ENCODE data around the gene FANCI.

- TF ChIP-seq ATF2 (tag by site-specific recombination; IDR thresholded peaks at IDR 0.05; ENCODE audit: low read depth) (no peak), ZNF629 (tag by site-specific recombination; IDR thresholded peaks at IDR 0.05) (no peak), ZNF302 (tag by site-specific recombination; IDR thresholded peaks at IDR 0.05; ENCODE audit: low read depth) (no peak), ZFP41 (tag by site-specific recombination; IDR thresholded peaks at IDR 0.05; ENCODE audit: borderline replicate concordance) (no peak), ZBTB49 (tag by site-specific recombination; IDR thresholded peaks at IDR 0.05; ENCODE audit: low read depth) (no peak), ZNF350 (tag by site-specific recombination; IDR thresholded peaks at IDR 0.05) (no peak), YY1 (tag by site-specific recombination; IDR thresholded peaks at IDR 0.05) (no peak), ZNF391 (tag by site-specific recombination; IDR thresholded peaks at IDR 0.05; ENCODE audit: borderline replicate concordance, low read depth) (no peak), ZNF138 (tag by site-specific recombination; IDR thresholded peaks at IDR 0.05; ENCODE audit: borderline replicate concordance) (no peak), ZBTB17 (tag by site-specific recombination; IDR thresholded peaks at IDR 0.05) (no peak), ZNF561 (tag by site-specific recombination; IDR thresholded peaks at IDR 0.05; ENCODE audit: borderline replicate concordance) (no peak)
- TF ChIP-seq, protein P1, sequence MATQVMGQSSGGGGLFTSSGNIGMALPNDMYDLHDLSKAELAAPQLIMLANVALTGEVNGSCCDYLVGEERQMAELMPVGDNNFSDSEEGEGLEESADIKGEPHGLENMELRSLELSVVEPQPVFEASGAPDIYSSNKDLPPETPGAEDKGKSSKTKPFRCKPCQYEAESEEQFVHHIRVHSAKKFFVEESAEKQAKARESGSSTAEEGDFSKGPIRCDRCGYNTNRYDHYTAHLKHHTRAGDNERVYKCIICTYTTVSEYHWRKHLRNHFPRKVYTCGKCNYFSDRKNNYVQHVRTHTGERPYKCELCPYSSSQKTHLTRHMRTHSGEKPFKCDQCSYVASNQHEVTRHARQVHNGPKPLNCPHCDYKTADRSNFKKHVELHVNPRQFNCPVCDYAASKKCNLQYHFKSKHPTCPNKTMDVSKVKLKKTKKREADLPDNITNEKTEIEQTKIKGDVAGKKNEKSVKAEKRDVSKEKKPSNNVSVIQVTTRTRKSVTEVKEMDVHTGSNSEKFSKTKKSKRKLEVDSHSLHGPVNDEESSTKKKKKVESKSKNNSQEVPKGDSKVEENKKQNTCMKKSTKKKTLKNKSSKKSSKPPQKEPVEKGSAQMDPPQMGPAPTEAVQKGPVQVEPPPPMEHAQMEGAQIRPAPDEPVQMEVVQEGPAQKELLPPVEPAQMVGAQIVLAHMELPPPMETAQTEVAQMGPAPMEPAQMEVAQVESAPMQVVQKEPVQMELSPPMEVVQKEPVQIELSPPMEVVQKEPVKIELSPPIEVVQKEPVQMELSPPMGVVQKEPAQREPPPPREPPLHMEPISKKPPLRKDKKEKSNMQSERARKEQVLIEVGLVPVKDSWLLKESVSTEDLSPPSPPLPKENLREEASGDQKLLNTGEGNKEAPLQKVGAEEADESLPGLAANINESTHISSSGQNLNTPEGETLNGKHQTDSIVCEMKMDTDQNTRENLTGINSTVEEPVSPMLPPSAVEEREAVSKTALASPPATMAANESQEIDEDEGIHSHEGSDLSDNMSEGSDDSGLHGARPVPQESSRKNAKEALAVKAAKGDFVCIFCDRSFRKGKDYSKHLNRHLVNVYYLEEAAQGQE (tag by site-specific recombination; IDR thresholded peaks at IDR 0.05) = no peak
- TF ChIP-seq, protein P2, sequence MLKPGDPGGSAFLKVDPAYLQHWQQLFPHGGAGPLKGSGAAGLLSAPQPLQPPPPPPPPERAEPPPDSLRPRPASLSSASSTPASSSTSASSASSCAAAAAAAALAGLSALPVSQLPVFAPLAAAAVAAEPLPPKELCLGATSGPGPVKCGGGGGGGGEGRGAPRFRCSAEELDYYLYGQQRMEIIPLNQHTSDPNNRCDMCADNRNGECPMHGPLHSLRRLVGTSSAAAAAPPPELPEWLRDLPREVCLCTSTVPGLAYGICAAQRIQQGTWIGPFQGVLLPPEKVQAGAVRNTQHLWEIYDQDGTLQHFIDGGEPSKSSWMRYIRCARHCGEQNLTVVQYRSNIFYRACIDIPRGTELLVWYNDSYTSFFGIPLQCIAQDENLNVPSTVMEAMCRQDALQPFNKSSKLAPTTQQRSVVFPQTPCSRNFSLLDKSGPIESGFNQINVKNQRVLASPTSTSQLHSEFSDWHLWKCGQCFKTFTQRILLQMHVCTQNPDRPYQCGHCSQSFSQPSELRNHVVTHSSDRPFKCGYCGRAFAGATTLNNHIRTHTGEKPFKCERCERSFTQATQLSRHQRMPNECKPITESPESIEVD (tag by site-specific recombination; IDR thresholded peaks at IDR 0.05) = no peak
- TF ChIP-seq, protein P3, sequence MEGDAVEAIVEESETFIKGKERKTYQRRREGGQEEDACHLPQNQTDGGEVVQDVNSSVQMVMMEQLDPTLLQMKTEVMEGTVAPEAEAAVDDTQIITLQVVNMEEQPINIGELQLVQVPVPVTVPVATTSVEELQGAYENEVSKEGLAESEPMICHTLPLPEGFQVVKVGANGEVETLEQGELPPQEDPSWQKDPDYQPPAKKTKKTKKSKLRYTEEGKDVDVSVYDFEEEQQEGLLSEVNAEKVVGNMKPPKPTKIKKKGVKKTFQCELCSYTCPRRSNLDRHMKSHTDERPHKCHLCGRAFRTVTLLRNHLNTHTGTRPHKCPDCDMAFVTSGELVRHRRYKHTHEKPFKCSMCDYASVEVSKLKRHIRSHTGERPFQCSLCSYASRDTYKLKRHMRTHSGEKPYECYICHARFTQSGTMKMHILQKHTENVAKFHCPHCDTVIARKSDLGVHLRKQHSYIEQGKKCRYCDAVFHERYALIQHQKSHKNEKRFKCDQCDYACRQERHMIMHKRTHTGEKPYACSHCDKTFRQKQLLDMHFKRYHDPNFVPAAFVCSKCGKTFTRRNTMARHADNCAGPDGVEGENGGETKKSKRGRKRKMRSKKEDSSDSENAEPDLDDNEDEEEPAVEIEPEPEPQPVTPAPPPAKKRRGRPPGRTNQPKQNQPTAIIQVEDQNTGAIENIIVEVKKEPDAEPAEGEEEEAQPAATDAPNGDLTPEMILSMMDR (tag by site-specific recombination; IDR thresholded peaks at IDR 0.05) = no peak
These were observed 61.6 kb downstream of the FANCI start for GRCh38 chr15:89305395-89305794.

All from HEK293 (cell line).